Body of pancreas (tissue), 4 donors: Measurements from ENCODE around the gene LDAH.

ENCODE experiments used
- CTCF ChIP-seq, 7 experiments: fragments of 450-650 bp in 4 of 7; fragments of 200-600 bp in 3 of 7; sonication (generic) in 3 of 7; IDR thresholded peaks; one replicate each; pipeline ENCODE4 v1.5.1; 2016 to 2019; ENCODE audit warnings: antibody characterized with exemption in 7 of 7
- POLR2A ChIP-seq, 3 donors: fragments of 450-650 bp; IDR thresholded peaks; one replicate each; pipeline ENCODE4 v1.6.1; 2016; ENCODE audit warnings: antibody characterized with exemption in 3 of 3, mild to moderate bottlenecking in 2 of 3

DNA sequence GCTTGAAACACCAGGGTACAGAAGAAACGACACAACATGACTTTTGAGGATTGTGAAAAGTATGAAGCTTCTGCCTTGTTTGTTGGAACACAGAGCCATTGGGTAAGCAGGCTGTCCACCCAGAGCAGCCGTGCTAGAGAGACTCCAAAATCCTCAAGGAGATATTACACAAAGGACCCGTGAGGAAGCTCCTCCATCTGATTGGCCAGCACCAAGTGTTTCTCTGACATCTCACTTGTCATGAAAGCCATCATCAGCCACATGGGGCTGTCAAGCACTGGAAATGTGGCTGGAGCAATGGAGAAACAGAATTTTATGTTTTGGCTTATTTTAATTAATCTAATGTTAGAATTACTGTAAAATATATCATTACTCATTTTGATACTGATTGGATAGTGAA, 29.8 kb upstream of the LDAH start:
- no peak for TF ChIP-seq CTCF (IDR thresholded peaks at IDR 0.05)
- TF ChIP-seq POLR2A (IDR thresholded peaks at IDR 0.05) = no peak
